ENCODE data around the gene CREBBP.

CREBBP gene

DNA sequence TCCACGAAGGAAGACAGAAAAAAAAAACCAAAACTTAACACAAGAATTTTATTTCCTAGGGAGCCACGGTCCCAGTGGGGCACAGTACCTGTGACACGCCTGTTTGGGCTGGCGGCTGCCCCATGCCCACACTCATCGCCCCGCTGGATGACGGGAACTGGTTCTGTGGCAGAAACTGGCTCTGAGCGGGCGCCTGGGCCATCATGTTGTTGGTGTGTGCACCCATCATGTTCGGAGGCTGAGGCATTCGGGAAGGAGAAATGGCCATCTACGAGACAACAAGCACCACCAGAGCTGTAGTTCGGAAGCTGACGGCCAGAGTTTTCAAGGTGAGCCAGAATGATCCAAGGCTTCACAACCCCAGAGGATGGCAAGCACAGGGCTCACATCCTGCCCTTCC, 106.8 kb downstream of the CREBBP start:
- Histone ChIP-seq H3K79me1 (ENCODE audit: low read length) (no peaks in the 10 kb centered on the region), H2BK12ac (ENCODE audit: low read length) (no peak overlapping the region), H3K27ac (ENCODE audit: low read depth, low read length) (no peak overlapping the region), H3K18ac (ENCODE audit: low read length) (no peak overlapping the region), H3K79me2 (ENCODE audit: control insufficient read depth, insufficient read depth, low read length, poor library complexity) (no peaks in the 10 kb centered on the region), H3K9me3 (ENCODE audit: insufficient read depth, low read depth, low read length) (no peaks in the 10 kb centered on the region), H3K4ac (ENCODE audit: low read depth, low read length) (no peak overlapping the region), H2BK120ac (ENCODE audit: insufficient read depth, low read length, poor library complexity) (no peak overlapping the region), H2AK5ac (ENCODE audit: low read length) (no peak overlapping the region), H3K27me3 (ENCODE audit: insufficient read depth, low read length) (no peaks in the 10 kb centered on the region), H4K12ac (ENCODE audit: low read depth, low read length) (peak overlapping the region; percentile 73), H3K23ac (ENCODE audit: low read length) (peak overlapping the region; percentile 71), H3K4me1 (ENCODE audit: control insufficient read depth in 1 of 2, insufficient read depth in 2 of 2, low read length in 2 of 2) (no peaks in the 10 kb centered on the region), H3K4me3 (ENCODE audit: low read depth, low read length) (no peak overlapping the region), H3K4me2 (ENCODE audit: low read length) (no peak overlapping the region), H3K14ac (ENCODE audit: low read length) (no peak overlapping the region), H2AFZ (ENCODE audit: insufficient read depth, low read length, poor library complexity) (no peak overlapping the region), H2BK5ac (ENCODE audit: low read depth, low read length, poor library complexity) (no peak overlapping the region), H4K8ac (ENCODE audit: low read depth, low read length) (no peak overlapping the region), H4K91ac (ENCODE audit: low read depth, low read length) (no peak overlapping the region), H3K36me3 (ENCODE audit: control insufficient read depth in 1 of 2, insufficient read depth in 2 of 2, low read length in 2 of 2) (peaks cover 45 to 52% of the 10 kb centered on the region in 2 experiments), H3K9ac (ENCODE audit: low read length) (no peak overlapping the region)
- DNase-seq = no peak
- no CpG with 5 or more reads among the region's 14 CpGs for WGBS (ENCODE audit: extremely low coverage, insufficient coverage, insufficient read length)

DNA sequence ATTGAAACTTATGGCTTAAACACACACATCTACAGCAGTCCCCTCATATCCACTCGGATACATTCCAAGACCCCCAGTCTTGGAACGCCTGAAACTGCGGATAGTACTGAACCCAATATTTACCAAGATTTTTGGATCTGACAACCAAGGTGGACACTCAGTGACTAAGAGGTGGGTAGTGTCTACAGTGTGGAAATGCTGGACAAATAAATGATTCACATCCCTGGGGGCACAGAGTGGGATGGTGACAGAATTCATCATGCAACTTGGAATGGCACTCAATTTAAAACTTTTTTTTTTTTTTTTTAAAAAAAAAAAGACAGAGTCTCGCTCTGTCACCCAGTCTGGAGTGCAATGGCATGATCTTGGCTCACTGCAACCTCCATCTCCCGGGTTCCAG, 109.0 kb downstream of the CREBBP start:
- H3K18ac ChIP-seq (ENCODE audit: low read length) = no peak overlapping the region
- WGBS (ENCODE audit: extremely low coverage, insufficient coverage, insufficient read length) = no CpG with 5 or more reads among the region's 5 CpGs

DNA sequence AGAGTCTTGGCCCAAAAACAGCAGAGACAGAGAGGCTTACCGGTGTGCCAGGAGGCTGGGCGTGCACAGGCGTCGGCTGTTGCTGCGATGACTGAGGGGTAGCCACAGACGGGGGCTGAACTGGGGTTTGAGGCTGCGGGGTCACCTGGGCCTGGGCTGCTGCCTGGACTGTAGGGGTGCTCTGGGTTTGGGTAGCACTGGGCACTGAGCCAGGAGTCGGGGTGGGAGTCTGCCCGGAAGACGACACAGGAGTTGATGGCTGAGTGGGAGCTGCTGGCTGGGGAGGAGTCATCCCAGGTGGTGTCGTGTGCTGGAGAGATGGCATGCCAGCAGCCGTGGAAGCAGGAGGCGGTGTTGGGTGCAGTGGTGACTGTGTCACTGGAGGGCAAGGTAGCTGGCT, 110.0 kb downstream of the CREBBP start:
- no peak overlapping the region for H3K9ac ChIP-seq (ENCODE audit: low read length)
- no peak overlapping the region for H4K91ac ChIP-seq (ENCODE audit: low read depth, low read length)
- no peak overlapping the region for H3K23ac ChIP-seq (ENCODE audit: low read length)
- H3K36me3 ChIP-seq (ENCODE audit: control insufficient read depth in 1 of 2, insufficient read depth in 2 of 2, low read length in 2 of 2) = peaks cover 42 to 57% of the 10 kb centered on the region in 2 experiments
- no peak overlapping the region for H3K14ac ChIP-seq (ENCODE audit: low read length)
- no peak overlapping the region for H2AFZ ChIP-seq (ENCODE audit: insufficient read depth, low read length, poor library complexity)
- no peaks in the 10 kb centered on the region for H3K27me3 ChIP-seq (ENCODE audit: insufficient read depth, low read length)
- no peak for DNase-seq
- no peak overlapping the region for H2BK12ac ChIP-seq (ENCODE audit: low read length)
- no peaks in the 10 kb centered on the region for H3K79me1 ChIP-seq (ENCODE audit: low read length)
- WGBS (ENCODE audit: extremely low coverage, insufficient coverage, insufficient read length) = no CpG with 5 or more reads among the region's 13 CpGs
- H3K9me3 ChIP-seq (ENCODE audit: insufficient read depth, low read depth, low read length) = no peaks in the 10 kb centered on the region
- no peak overlapping the region for H4K12ac ChIP-seq (ENCODE audit: low read depth, low read length)
- no peak overlapping the region for H2AK5ac ChIP-seq (ENCODE audit: low read length)
- no peak overlapping the region for H3K4ac ChIP-seq (ENCODE audit: low read depth, low read length)
- H3K4me1 ChIP-seq (ENCODE audit: control insufficient read depth in 1 of 2, insufficient read depth in 2 of 2, low read length in 2 of 2) = no peaks in the 10 kb centered on the region
- H4K8ac ChIP-seq (ENCODE audit: low read depth, low read length) = no peak overlapping the region
- no peak overlapping the region for H3K27ac ChIP-seq (ENCODE audit: low read depth, low read length)
- no peak overlapping the region for H3K4me3 ChIP-seq (ENCODE audit: low read depth, low read length)
- H3K18ac ChIP-seq (ENCODE audit: low read length) = no peak overlapping the region
- no peak overlapping the region for H2BK120ac ChIP-seq (ENCODE audit: insufficient read depth, low read length, poor library complexity)
- H2BK5ac ChIP-seq (ENCODE audit: low read depth, low read length, poor library complexity) = no peak overlapping the region
- no peak overlapping the region for H3K4me2 ChIP-seq (ENCODE audit: low read length)
- no peaks in the 10 kb centered on the region for H3K79me2 ChIP-seq (ENCODE audit: control insufficient read depth, insufficient read depth, low read length, poor library complexity)

More for the DNA sequence above, 109.0 kb downstream of the CREBBP start:
- no peak overlapping the region for H3K27ac ChIP-seq (ENCODE audit: low read depth, low read length)
- H3K9me3 ChIP-seq (ENCODE audit: insufficient read depth, low read depth, low read length) = no peaks in the 10 kb centered on the region
- H2AFZ ChIP-seq (ENCODE audit: insufficient read depth, low read length, poor library complexity) = no peak overlapping the region
- no peaks in the 10 kb centered on the region for H3K27me3 ChIP-seq (ENCODE audit: insufficient read depth, low read length)
- H3K4me3 ChIP-seq (ENCODE audit: low read depth, low read length) = no peak overlapping the region
- no peak overlapping the region for H2BK5ac ChIP-seq (ENCODE audit: low read depth, low read length, poor library complexity)
- peaks cover 44 to 60% of the 10 kb centered on the region in 2 experiments for H3K36me3 ChIP-seq (ENCODE audit: control insufficient read depth in 1 of 2, insufficient read depth in 2 of 2, low read length in 2 of 2)
- H3K9ac ChIP-seq (ENCODE audit: low read length) = no peak overlapping the region
- H3K14ac ChIP-seq (ENCODE audit: low read length) = no peak overlapping the region
- H3K4me1 ChIP-seq (ENCODE audit: control insufficient read depth in 1 of 2, insufficient read depth in 2 of 2, low read length in 2 of 2) = no peaks in the 10 kb centered on the region
- no peak overlapping the region for H4K8ac ChIP-seq (ENCODE audit: low read depth, low read length)
- no peak overlapping the region for H3K23ac ChIP-seq (ENCODE audit: low read length)
- H2BK12ac ChIP-seq (ENCODE audit: low read length) = no peak overlapping the region
- no peak overlapping the region for H4K91ac ChIP-seq (ENCODE audit: low read depth, low read length)
- H2AK5ac ChIP-seq (ENCODE audit: low read length) = no peak overlapping the region
- no peaks in the 10 kb centered on the region for H3K79me1 ChIP-seq (ENCODE audit: low read length)
- no peak overlapping the region for H4K12ac ChIP-seq (ENCODE audit: low read depth, low read length)
- no peak overlapping the region for H3K4me2 ChIP-seq (ENCODE audit: low read length)
- H3K4ac ChIP-seq (ENCODE audit: low read depth, low read length) = no peak overlapping the region
- no peaks in the 10 kb centered on the region for H3K79me2 ChIP-seq (ENCODE audit: control insufficient read depth, insufficient read depth, low read length, poor library complexity)
- peak; percentile 9 to 23 for DNase-seq
- H2BK120ac ChIP-seq (ENCODE audit: insufficient read depth, low read length, poor library complexity) = no peak overlapping the region

DNA sequence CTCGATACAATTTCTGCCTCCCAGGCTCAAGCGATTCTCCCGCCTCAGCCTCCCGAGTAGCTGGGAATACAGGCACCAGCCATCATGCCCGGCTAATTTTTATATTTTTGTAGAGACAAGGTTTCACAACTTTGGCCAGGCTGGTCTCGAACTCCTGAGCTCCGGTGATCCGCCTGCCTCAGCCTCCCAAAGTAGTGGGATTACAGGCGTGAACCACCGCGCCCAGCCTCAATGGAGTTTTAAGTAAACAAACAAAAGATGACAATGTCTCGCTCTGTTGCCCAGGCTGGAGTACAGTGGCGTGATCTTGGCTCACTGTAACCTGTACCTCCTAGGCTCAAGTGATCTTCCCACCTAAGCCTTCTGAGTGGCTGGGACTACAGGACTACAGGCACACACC, 110.6 kb downstream of the CREBBP start:
- H2AFZ ChIP-seq (ENCODE audit: insufficient read depth, low read length, poor library complexity) = no peak overlapping the region
- H2BK12ac ChIP-seq (ENCODE audit: low read length) = no peak overlapping the region
- H3K27ac ChIP-seq (ENCODE audit: low read depth, low read length) = no peak overlapping the region
- no peak overlapping the region for H3K23ac ChIP-seq (ENCODE audit: low read length)
- H3K4me3 ChIP-seq (ENCODE audit: low read depth, low read length) = no peak overlapping the region
- no peaks in the 10 kb centered on the region for H3K27me3 ChIP-seq (ENCODE audit: insufficient read depth, low read length)
- no peak overlapping the region for H3K9ac ChIP-seq (ENCODE audit: low read length)
- no peaks in the 10 kb centered on the region for H3K79me1 ChIP-seq (ENCODE audit: low read length)
- peaks cover 44 to 59% of the 10 kb centered on the region in 2 experiments for H3K36me3 ChIP-seq (ENCODE audit: control insufficient read depth in 1 of 2, insufficient read depth in 2 of 2, low read length in 2 of 2)
- H3K4me2 ChIP-seq (ENCODE audit: low read length) = no peak overlapping the region
- no peak overlapping the region for H4K91ac ChIP-seq (ENCODE audit: low read depth, low read length)
- H4K12ac ChIP-seq (ENCODE audit: low read depth, low read length) = no peak overlapping the region
- no peak for DNase-seq
- H3K4ac ChIP-seq (ENCODE audit: low read depth, low read length) = no peak overlapping the region
- no peak overlapping the region for H2BK120ac ChIP-seq (ENCODE audit: insufficient read depth, low read length, poor library complexity)
- H3K9me3 ChIP-seq (ENCODE audit: insufficient read depth, low read depth, low read length) = no peaks in the 10 kb centered on the region
- no peaks in the 10 kb centered on the region for H3K79me2 ChIP-seq (ENCODE audit: control insufficient read depth, insufficient read depth, low read length, poor library complexity)
- H3K14ac ChIP-seq (ENCODE audit: low read length) = no peak overlapping the region
- no peak overlapping the region for H4K8ac ChIP-seq (ENCODE audit: low read depth, low read length)
- no peak overlapping the region for H2AK5ac ChIP-seq (ENCODE audit: low read length)
- no peaks in the 10 kb centered on the region for H3K4me1 ChIP-seq (ENCODE audit: control insufficient read depth in 1 of 2, insufficient read depth in 2 of 2, low read length in 2 of 2)
- no CpG with 5 or more reads among the region's 13 CpGs for WGBS (ENCODE audit: extremely low coverage, insufficient coverage, insufficient read length)
- no peak overlapping the region for H2BK5ac ChIP-seq (ENCODE audit: low read depth, low read length, poor library complexity)
- H3K18ac ChIP-seq (ENCODE audit: low read length) = no peak overlapping the region
